ENCODE data around the gene LMAN1L.

DNA sequence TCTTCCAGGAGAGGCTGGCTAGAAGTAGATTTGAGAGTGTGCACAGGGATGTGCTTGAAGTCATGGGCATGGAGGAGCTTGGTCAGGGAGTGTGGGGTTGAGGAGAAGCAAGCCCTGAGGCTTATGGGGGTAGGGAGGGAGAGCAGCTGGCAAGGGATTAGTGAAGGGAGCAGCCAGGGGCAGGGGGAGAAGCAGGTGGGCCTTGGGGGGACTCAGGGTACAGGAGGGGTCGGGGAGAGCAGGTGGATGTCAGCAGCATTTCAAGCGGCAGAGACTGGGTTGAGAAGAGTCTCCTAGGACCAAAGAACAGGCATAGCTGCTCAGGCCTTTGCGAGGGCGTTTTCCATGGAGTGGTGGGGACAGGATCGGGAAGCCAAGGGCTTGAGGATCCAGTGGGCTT, 3.4 kb upstream of the LMAN1L start:
- no peak for TF ChIP-seq CTCF (conservative IDR thresholded peaks at IDR 0.05; ENCODE audit: low read depth, low read length)
- TF ChIP-seq EZH2 (IDR thresholded peaks at IDR 0.05; ENCODE audit: low read length, unreplicated experiment) = no peak
- no peak for TF ChIP-seq EZH2phosphoT487 (IDR thresholded peaks at IDR 0.05; ENCODE audit: borderline replicate concordance, low read length)

Data from PC-3 (cell line).